Right hindlimb (tissue), 1 donor: Measurements from ENCODE around the gene PARP14.
A peak's percentile ranks its signal among the peaks of the same experiment; 100 is the strongest.
"Not testable (repeated sequence)": the region's sequence is repeated elsewhere in the genome, so short reads cannot be mapped to it uniquely, and the experiment has no call there.

Experiments used
- DNase-seq: peaks from one replicate; pipeline ENCODE4 v3.0.0-alpha.2; 2018

Gene PARP14, protein sequence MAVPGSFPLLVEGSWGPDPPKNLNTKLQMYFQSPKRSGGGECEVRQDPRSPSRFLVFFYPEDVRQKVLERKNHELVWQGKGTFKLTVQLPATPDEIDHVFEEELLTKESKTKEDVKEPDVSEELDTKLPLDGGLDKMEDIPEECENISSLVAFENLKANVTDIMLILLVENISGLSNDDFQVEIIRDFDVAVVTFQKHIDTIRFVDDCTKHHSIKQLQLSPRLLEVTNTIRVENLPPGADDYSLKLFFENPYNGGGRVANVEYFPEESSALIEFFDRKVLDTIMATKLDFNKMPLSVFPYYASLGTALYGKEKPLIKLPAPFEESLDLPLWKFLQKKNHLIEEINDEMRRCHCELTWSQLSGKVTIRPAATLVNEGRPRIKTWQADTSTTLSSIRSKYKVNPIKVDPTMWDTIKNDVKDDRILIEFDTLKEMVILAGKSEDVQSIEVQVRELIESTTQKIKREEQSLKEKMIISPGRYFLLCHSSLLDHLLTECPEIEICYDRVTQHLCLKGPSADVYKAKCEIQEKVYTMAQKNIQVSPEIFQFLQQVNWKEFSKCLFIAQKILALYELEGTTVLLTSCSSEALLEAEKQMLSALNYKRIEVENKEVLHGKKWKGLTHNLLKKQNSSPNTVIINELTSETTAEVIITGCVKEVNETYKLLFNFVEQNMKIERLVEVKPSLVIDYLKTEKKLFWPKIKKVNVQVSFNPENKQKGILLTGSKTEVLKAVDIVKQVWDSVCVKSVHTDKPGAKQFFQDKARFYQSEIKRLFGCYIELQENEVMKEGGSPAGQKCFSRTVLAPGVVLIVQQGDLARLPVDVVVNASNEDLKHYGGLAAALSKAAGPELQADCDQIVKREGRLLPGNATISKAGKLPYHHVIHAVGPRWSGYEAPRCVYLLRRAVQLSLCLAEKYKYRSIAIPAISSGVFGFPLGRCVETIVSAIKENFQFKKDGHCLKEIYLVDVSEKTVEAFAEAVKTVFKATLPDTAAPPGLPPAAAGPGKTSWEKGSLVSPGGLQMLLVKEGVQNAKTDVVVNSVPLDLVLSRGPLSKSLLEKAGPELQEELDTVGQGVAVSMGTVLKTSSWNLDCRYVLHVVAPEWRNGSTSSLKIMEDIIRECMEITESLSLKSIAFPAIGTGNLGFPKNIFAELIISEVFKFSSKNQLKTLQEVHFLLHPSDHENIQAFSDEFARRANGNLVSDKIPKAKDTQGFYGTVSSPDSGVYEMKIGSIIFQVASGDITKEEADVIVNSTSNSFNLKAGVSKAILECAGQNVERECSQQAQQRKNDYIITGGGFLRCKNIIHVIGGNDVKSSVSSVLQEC (N-terminal part only)

DNA sequence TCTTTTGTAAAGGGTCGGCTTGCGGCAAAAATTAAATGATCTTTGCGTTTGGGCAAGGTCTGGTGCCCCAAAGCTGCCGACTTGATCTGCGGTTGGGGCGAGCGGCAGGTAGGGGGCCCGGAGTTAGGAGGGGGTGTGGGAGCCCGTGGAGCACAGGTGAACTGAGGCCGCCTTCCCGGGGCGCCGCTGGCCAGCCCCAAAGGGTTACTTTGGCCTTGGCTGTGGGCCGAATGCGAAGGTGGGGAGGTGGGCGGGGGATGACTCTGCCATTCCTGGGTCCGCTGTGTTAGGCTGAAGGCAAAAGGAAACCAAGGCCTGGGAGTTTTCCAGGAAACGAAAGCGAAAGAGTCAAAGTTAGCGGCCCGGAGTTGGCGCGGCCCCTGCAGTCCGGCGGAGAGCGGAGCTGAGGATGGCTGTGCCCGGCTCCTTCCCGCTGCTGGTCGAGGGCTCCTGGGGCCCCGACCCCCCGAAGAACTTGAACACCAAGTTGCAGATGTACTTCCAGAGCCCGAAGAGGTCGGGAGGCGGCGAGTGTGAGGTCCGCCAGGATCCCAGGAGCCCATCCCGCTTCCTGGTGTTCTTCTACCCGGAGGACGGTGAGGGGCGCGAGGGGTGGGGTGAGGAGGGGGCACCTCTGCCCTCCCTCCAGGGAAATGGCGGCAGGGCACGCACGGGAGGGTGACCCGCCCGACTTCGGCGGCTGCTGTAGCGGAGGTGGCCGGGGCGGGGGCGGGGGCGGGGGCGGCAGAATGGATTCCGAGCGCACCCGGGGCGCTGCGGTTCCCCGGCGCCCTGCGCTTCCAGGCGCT is at the start of gene PARP14:
PARP14 (plus strand) TSS at position 365 of the 809 bp plus-strand sequence; CDS start at position 410, 45 bp downstream.
- peak; percentile 79 for DNase-seq

DNA sequence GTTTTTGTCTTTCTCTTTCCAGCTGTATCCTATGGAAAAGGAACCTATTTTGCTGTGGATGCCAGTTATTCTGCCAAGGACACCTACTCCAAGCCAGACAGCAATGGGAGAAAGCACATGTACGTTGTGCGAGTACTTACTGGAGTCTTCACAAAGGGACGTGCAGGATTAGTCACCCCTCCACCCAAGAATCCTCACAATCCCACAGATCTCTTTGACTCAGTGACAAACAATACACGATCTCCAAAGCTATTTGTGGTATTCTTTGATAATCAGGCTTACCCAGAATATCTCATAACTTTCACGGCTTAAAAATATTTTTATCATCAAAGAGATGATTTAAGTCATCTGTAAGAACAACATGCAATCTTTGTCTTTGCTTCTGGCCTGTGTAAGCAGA is 44.9 kb upstream of the PARP14 start:
- no peak for DNase-seq

- DNase-seq, result no peak
These were observed 43.9 kb upstream of the PARP14 start for GRCh38 chr3:122636697-122637096.

DNA sequence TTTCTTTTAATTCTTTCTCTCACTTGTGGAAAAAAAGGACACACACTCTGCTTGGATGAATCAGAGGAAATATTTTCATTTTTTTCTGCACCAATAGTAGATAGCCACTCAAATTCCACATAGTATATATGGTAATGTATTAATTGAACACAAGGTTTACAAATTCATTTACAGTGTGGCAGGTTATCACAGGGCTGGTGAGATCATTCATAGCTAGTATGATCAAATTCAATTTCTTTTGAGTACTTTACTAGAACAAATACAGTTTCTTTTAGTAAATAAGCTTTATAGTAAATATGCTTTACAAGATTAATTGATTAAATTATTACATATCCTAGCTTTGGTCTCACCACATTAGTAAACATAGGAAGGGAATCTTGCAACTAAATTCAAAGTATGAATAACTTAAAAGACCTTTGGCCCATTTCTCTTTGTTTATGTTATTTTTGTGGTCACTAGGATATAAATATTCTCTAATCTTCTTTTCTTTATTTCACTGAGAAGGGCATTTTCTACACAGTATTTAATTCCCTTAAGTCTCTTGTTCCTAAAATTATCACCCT is 40.1 kb upstream of the PARP14 start:
- no peak for DNase-seq

- no peak for DNase-seq
These were observed 37.7 kb upstream of the PARP14 start for GRCh38 chr3:122642935-122643334.

GRCh38 chr3:122646146-122646988 is 34.3 kb upstream of the PARP14 start:
- no peak for DNase-seq

DNA sequence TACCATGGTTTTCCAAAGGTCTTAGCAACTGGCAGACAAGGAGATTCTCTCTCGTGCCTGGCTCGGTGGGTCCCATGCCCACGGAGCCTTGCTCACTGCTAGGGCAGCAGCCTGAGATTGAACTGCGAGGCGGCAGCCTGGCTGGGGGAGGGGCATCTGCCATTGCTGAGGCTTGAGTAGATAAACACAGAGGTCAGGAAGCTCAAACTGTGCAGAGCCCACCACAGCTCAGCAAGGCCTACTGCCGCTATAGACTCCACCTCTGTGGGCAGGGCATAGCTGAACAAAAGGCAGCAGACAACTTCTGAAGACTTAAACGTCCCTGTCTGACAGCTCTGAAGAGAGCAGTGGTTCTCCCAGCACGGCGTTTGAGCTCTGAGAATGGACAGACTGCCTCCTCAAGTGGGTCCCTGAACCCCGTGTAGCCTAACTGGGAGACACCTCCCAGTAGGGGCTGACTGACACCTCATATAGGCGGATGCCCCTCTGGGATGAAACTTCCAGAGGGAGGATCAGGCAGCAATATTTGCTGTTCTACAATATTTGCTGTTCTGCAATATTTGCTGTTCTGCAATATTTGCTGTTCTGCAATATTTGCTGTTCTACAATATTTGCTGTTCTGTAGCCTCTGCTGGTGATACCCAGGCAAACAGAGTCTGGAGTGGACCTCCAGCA is 29.3 kb upstream of the PARP14 start:
- not testable (repeated sequence) for DNase-seq

DNA sequence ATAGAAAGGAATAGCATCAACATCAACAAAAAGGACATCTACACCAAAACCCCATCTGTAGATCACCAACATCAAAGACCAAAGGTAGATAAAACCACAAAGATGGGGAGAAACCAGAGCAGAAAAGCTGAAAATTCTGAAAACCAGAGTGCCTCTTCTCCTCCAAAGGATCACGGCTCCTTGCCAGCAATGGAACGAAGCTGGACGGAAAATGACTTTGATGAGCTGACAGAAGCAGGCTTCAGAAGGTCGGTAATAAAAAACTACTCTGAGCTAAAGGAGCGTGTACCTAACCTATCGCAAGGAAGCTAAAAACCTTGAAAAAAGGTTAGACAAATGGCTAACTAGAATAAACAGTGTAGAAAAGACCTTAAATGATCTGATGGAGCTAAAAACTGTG is 28.7 kb upstream of the PARP14 start:
- not testable (repeated sequence) for DNase-seq

DNA sequence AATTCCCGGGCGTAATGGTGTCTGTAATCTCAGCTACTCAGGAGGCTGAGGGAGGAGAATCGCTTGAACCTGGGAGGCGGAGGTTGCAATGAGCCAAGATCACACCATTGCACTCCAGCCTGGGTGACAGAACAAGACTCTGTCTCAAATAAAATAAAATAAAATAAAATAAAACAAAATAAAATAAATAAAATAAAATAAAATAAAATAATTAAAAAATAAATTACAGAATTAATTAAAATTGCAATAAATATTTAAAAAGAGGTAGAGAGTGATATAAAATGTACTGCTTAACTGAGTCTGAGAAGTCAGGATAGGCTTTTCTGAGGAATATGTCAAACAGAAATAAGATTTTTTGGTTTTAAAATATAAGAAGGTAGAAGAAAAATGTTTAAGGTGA is 22.3 kb upstream of the PARP14 start:
- DNase-seq, result not testable (repeated sequence)

DNA sequence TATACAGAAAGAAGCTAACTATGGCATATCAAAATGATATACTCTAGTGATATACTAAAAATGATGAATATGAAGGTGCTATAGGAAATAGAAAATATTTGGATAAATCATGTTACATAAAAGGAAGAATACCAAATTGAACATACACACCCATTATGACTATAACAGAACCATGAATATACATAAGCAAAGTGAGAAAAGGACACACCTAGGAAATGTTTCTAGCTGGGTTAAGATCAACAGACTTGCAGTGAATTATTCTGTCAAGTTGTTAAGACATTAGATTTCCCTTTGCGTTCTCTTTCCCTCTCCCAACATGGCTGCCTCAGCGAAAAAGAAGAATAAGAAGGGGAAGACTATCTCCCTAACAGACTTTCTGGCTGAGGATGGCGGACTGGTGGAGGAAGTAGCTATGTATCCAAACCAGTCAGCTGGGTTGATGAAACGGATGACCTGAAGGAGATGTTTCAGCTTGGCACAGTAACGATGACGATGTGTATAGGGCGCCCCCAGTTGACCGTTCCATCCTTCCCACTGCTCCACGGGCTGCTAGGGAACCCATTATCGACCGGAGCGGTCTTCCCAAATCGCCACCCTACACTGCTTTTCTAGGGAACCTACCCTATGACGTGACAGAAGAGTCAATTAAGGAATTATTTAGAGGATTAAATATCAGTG is 20.2 kb upstream of the PARP14 start:
- DNase-seq, result no peak

- DNase-seq, result no peak
These were observed 19.0 kb upstream of the PARP14 start for GRCh38 chr3:122661633-122662032.

- DNase-seq, result no peak
These were observed 18.1 kb upstream of the PARP14 start for GRCh38 chr3:122662505-122662904.

DNA sequence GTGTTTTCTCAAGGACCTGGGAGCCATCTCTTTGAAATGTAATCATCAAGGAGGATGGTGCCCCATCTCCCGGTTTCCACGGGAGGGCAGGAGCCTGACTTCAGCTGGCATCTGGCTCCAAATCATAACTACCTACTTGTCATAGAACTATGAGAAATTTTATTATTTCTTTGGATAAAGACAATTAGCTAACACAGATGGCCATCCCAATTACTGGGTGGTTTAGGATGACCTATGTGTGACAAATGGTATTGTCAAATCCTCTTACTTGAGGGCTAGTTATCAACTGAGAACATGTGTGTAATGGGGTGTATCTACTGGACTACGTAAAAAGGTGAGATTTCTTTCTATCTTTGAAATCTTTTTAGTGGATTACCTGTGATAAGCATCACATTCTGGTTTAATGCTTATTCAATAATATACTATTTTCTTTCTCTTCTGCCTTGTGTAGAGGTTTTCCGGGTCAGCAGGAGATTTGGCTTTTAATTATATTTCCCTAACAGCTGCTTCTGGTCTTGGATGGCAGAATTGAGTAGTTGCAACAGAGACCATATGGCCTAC is 15.3 kb upstream of the PARP14 start:
- DNase-seq, result no peak

DNA sequence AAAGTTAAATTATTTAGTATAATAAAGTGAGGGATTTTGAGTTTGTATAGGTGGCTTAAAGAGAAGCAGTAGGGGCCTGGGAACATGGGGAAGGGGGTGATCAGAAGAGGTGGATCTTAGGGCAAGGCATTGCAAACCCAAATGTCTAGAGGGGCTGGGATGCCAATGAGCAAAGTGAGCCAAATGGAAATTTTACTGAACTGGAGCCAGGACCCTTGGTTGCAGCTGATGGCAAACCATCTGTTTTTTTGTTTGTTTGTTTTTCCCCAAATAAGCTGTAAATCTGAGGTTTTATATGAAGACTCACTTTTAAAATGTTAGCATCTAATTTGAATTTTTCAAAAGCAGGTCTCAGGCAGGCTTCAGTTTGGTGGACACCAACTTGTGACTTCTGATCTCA is 14.8 kb upstream of the PARP14 start:
- no peak for DNase-seq

DNA sequence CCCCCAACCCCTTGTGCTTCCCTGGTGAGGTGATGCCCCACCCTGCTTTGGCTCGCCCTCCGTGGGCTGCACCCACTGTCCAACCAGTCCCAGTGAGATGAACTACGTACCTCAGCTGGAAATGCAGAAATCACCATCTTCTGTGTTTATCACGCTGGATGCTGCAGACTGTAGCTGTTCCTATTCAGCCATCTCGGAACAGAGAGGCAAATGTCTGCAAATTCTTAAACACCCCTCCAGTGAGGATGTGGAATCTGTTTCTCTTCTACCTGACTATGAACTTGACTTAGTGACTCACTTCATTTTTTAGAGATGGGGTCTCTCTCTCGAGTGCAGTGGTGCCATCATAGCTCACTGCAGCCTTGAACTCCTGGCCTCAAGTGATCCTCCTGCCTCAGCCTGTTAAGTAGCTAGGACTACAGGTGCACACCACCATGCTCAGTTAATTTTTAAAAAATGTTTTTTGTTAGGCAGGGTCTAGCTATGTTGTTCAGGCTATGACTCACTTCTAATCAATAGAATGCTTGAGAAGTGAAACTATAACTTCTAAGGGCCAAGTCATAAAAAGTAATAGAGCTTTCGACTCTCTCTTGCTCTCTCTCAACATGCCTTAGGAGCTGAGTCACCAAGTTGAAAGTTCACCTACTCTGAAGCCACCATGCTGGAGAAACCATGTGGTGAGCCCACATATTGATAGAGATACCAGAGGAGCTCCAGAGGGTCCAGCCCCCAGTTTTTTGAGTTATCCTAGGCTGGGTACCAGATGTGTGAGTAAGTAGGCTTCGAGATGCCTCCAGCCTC is 11.5 kb upstream of the PARP14 start:
- no peak for DNase-seq

GRCh38 chr3:122671553-122671952 is 9.1 kb upstream of the PARP14 start:
- DNase-seq, result no peak

DNA sequence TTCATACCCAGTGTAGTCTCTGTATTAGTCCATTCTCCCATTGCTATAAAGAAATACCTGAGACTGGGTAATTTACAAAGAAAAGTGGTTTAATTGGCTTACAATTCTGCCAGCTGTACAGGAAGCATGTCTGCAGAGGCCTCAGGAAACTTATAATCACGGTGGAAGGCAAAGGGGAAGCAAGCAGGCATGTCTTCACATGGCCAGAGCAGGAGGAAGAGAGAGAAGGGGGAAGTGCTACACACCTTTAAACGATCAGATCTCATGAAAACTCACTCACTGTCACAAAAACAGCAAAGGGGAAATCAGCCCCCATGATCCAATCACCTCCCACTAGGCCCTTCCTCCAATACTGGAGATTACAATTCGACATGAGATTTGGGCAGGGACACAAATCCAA is 6.3 kb upstream of the PARP14 start:
- DNase-seq, result no peak

DNA sequence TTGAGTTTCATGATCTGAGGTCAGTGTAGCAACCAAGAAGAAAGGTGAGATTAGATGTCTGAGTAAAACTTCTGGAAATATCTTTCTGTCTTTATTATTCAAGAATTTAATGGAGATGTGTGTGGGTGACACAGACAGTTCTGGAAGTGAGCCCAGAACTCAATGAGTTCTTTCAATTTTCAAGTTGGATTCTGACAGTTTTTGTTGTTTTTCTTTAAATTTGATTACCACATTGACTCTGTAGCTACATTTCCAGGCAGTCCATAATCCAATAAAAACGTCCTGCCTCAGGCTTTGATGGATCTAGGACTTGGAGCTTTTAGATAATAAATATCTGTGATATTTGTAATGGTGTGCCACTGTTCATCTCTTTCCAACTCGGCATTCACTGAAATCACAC is 3.9 kb upstream of the PARP14 start:
- no peak for DNase-seq
